Smooth muscle cell (in vitro differentiated cells): ENCODE results near the gene SCP2. TPM values are rescaled to one million over a fixed set of nuclear protein-coding genes. Genes with fewer than 3 reads are reported as not detected.

Source experiments
- DNase-seq: peaks from one replicate; lab custom pipeline; 2025; ENCODE audit not compliant: unreplicated experiment; lab: John Stamatoyannopoulos, UW
- H2AFZ ChIP-seq: fragments of 200-600 bp; sonication (generic); 2 replicates; pipeline ENCODE4 v1.6.0; 2016; ENCODE audit warnings: antibody characterized with exemption, low read depth, mild to moderate bottlenecking
- H3F3A ChIP-seq: fragments of 200-600 bp; sonication (generic); 2 replicates; pipeline ENCODE4 v1.6.0; 2017; ENCODE audit warnings: antibody characterized with exemption, low read depth
- H3K27ac ChIP-seq: fragments of 200-600 bp; sonication (generic); 2 replicates; pipeline ENCODE4 v1.5.1; 2016; ENCODE audit warnings: low read depth, mild to moderate bottlenecking
- H3K27me3 ChIP-seq: fragments of 200-600 bp; sonication (generic); 2 replicates; pipeline ENCODE4 v1.6.1; 2016; ENCODE audit warnings: low read depth, mild to moderate bottlenecking
- H3K36me3 ChIP-seq: fragments of 200-600 bp; sonication (generic); 2 replicates; pipeline ENCODE4 v1.5.1; 2016; ENCODE audit warnings: low read depth
- H3K4me1 ChIP-seq: fragments of 200-600 bp; sonication (generic); 2 replicates; pipeline ENCODE4 v1.5.1; 2016; ENCODE audit warnings: low read depth
- H3K4me2 ChIP-seq: fragments of 200-600 bp; sonication (generic); 2 replicates; pipeline ENCODE4 v1.6.0; 2016; ENCODE audit warnings: mild to moderate bottlenecking
- H3K4me3 ChIP-seq: fragments of 200-600 bp; sonication (generic); 2 replicates; pipeline ENCODE4 v1.5.1; 2016; ENCODE audit warnings: mild to moderate bottlenecking
- H3K79me2 ChIP-seq: fragments of 200-600 bp; sonication (generic); 2 replicates; pipeline ENCODE4 v1.6.0; 2016; ENCODE audit warnings: low read depth, mild to moderate bottlenecking
- H3K9ac ChIP-seq: fragments of 200-600 bp; sonication (generic); 2 replicates; pipeline ENCODE4 v1.6.0; 2016; ENCODE audit warnings: low read depth
- H3K9me3 ChIP-seq: fragments of 200-600 bp; sonication (generic); replicated peaks from 2 replicates; pipeline ENCODE4 v1.5.1; 2016; ENCODE audit warnings: low read depth
- H4K20me1 ChIP-seq: fragments of 200-600 bp; sonication (generic); 2 replicates; pipeline ENCODE4 v1.6.0; 2016; ENCODE audit warnings: low read depth
- WGBS: methylation state at CpG from one replicate; pipeline ENCODE4 v1.1.7; 2016; ENCODE audit warnings: low lambda C conversion rate; 5-methylcytosine and 5-hydroxymethylcytosine counted together
- polyA plus RNA-seq: library from polyadenylated mRNA; unstranded; fragments of >200 nt; fragmentation: Nextera tagmentation; extraction: Ambion mirVana; gene quantifications from 2 replicates; pipeline ENCODE4 v1.2.1, GENCODE V29; 2016
- total RNA-seq: library from RNA; depleted of rRNA; stranded (reverse); fragments of >200 nt; gene quantifications from 2 replicates; pipeline ENCODE4 v1.2.3, GENCODE V29; 2014
- TF ChIP-seq, protein P1 (sequence below): fragments of 200-600 bp; sonication (generic); IDR thresholded peaks from 2 replicates; pipeline ENCODE4 v1.5.1; 2017; ENCODE audit warnings: borderline replicate concordance, mild to moderate bottlenecking, antibody characterized with exemption; ENCODE audit not compliant: insufficient read depth, poor library complexity, severe bottlenecking

The SCP2 gene, protein sequence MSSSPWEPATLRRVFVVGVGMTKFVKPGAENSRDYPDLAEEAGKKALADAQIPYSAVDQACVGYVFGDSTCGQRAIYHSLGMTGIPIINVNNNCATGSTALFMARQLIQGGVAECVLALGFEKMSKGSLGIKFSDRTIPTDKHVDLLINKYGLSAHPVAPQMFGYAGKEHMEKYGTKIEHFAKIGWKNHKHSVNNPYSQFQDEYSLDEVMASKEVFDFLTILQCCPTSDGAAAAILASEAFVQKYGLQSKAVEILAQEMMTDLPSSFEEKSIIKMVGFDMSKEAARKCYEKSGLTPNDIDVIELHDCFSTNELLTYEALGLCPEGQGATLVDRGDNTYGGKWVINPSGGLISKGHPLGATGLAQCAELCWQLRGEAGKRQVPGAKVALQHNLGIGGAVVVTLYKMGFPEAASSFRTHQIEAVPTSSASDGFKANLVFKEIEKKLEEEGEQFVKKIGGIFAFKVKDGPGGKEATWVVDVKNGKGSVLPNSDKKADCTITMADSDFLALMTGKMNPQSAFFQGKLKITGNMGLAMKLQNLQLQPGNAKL
- total RNA-seq, result 115 and 120 TPM in 2 replicates
- 85.9 and 94.8 TPM in 2 replicates for polyA plus RNA-seq

DNA sequence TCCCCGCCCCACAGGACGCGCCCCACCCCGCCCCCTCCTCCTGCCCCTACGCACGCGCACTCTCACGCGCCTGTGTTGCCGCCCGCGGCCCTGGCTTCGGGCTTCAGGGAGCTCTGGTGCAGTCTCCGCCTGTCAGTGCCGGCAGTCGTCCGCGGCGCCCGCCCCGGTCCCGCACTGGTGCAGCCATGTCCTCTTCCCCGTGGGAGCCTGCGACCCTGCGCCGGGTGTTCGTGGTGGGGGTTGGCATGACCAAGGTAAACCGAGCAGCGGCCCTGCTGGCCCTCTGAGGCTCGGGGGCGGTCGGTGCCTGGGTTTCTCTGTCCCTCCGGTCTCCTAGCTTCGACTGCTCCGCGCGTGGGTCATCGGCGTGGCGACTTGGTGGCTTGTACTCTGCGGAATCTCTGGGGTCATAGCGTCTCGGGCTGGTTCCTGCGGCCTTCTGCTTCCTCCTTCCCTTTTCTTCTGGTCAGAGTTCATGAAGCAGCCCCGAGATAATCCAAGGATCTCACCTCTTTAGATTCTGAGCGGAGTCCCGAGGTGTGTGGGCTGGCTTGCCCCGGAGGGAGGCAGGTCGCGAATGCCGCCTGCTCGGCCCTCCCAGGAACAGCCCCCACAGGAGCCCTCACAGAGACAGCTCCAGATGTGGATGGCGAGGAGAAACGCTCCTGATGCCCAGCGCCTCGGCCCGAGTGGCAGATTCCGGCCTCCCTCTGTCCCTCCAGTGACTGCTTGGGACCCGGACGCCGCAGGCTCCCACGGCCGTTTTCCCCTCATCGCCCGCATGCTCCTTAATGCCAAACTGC lies at the start of gene SCP2:
SCP2 (plus strand) TSS at position 65 of the 803 bp plus-strand sequence; CDS start at position 186, 121 bp downstream.
- TF ChIP-seq, protein P1, sequence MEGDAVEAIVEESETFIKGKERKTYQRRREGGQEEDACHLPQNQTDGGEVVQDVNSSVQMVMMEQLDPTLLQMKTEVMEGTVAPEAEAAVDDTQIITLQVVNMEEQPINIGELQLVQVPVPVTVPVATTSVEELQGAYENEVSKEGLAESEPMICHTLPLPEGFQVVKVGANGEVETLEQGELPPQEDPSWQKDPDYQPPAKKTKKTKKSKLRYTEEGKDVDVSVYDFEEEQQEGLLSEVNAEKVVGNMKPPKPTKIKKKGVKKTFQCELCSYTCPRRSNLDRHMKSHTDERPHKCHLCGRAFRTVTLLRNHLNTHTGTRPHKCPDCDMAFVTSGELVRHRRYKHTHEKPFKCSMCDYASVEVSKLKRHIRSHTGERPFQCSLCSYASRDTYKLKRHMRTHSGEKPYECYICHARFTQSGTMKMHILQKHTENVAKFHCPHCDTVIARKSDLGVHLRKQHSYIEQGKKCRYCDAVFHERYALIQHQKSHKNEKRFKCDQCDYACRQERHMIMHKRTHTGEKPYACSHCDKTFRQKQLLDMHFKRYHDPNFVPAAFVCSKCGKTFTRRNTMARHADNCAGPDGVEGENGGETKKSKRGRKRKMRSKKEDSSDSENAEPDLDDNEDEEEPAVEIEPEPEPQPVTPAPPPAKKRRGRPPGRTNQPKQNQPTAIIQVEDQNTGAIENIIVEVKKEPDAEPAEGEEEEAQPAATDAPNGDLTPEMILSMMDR, result no peak
- Histone ChIP-seq H3F3A (no peaks in the 10 kb centered on the region), H3K4me1 (no peaks in the 10 kb centered on the region), H3K9me3 (no peaks in the 10 kb centered on the region), H3K79me2 (no peaks in the 10 kb centered on the region), H3K4me3 (peak within 1 kb of the TSS; percentile 93), H3K27me3 (peaks cover 58% of the 10 kb centered on the region), H3K4me2 (peak within 1 kb of the TSS; percentile 98), H2AFZ (peak within 1 kb of the TSS; percentile 100), H3K36me3 (no peaks in the 10 kb centered on the region), H3K9ac (peak within 1 kb of the TSS; percentile 68), H4K20me1 (no peaks in the 10 kb centered on the region), H3K27ac (no peak within 1 kb of the TSS)
- DNase-seq, result peak; percentile 61
- 2% methylated on average over 58 of the region's 65 CpGs for WGBS

DNA sequence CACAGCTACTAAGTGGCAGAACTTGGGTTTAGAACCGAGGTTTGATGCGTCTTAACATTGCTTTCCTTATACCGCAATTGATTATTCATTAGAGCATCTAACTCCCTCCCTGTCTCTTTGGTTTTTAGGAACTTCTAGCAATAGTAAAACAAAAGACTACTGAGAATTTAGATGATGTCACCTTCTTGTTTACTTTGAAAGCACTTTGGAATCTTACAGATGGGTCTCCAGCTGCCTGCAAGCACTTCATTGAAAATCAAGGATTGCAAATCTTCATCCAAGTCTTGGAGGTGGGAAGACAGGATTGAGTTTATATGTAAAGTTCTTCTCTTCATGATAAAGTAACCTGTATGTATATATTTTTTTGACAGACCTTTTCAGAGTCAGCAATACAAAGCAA lies 49.5 kb upstream of the SCP2 start:
- TF ChIP-seq, protein P1, result no peak
- Histone ChIP-seq H3F3A (no peaks in the 10 kb centered on the region), H3K79me2 (no peaks in the 10 kb centered on the region), H3K9me3 (no peaks in the 10 kb centered on the region), H3K9ac (no peak overlapping the region), H4K20me1 (no peaks in the 10 kb centered on the region), H3K27me3 (no peaks in the 10 kb centered on the region), H3K4me3 (no peak overlapping the region), H3K36me3 (no peaks in the 10 kb centered on the region), H2AFZ (no peak overlapping the region), H3K4me1 (peaks cover 5% of the 10 kb centered on the region), H3K4me2 (no peak overlapping the region), H3K27ac (no peak overlapping the region)
- 98% methylated on average over 3 of the region's 3 CpGs for WGBS
- DNase-seq, result no peak

DNA sequence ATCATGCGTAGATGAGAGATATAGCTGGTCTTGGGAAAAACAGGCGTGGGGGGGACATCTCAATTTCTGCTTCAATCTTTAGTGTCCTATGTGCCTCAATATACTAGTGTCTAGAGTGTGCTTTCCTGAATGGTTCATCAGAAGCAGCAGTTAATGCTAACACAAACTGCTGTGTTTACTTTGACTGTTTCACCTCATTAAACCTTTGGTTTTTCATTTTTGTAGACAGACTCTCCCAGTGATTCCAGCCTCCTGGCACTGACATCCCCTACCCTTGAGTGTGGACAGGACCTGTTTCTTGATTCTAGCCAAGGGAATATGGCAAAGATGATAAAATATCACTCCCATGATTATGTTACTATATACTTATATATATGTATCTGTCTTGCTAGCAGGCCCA lies 46.9 kb upstream of the SCP2 start:
- H4K20me1 ChIP-seq, result no peaks in the 10 kb centered on the region
- H3K9me3 ChIP-seq, result no peaks in the 10 kb centered on the region
- no peak overlapping the region for H3K9ac ChIP-seq
- WGBS, result 97% methylated on average over 2 of the region's 2 CpGs
- H3F3A ChIP-seq, result no peaks in the 10 kb centered on the region
- no peaks in the 10 kb centered on the region for H3K79me2 ChIP-seq
- no peak overlapping the region for H3K4me2 ChIP-seq
- no peak overlapping the region for H3K4me3 ChIP-seq
- H3K27me3 ChIP-seq, result no peaks in the 10 kb centered on the region
- DNase-seq, result no peak
- TF ChIP-seq, protein P1, result no peak
- H2AFZ ChIP-seq, result no peak overlapping the region
- no peak overlapping the region for H3K27ac ChIP-seq
- H3K36me3 ChIP-seq, result no peaks in the 10 kb centered on the region
- peaks cover 5% of the 10 kb centered on the region for H3K4me1 ChIP-seq
